ENCODE results near the gene RSPH9.
"Not testable (repeated sequence)": the region's sequence is repeated elsewhere in the genome, so short reads cannot be mapped to it uniquely, and the experiment has no call there.

RSPH9 gene

GRCh38 chr6:43687079-43687436 is 42.2 kb downstream of the RSPH9 start:
- DNase-seq (ENCODE audit: low read depth) = no peak

- DNase-seq (ENCODE audit: low read depth) = peak; percentile 78
Observed at GRCh38 chr6:43687437-43688347, 42.9 kb downstream of the RSPH9 start, which contains the start of gene MRPS18A. TSS of gene MRPS18A (minus strand) at chr6:43687791. CDS start at chr6:43687779, 12 bp downstream.

GRCh38 chr6:43689421-43689820 is 44.6 kb downstream of the RSPH9 start:
- DNase-seq (ENCODE audit: low read depth) = no peak

GRCh38 chr6:43695215-43695966 is 50.6 kb downstream of the RSPH9 start:
- no peak for DNase-seq (ENCODE audit: low read depth)

GRCh38 chr6:43695967-43696291 is 51.1 kb downstream of the RSPH9 start:
- no peak for DNase-seq (ENCODE audit: low read depth)

- DNase-seq (ENCODE audit: low read depth) = no peak
Observed at GRCh38 chr6:43697421-43697820, 52.6 kb downstream of the RSPH9 start.

- DNase-seq (ENCODE audit: low read depth) = no peak
Observed at GRCh38 chr6:43698584-43699349, 53.9 kb downstream of the RSPH9 start.

- no peak for DNase-seq (ENCODE audit: low read depth)
Observed at GRCh38 chr6:43699564-43700186, 54.8 kb downstream of the RSPH9 start.

- not testable (repeated sequence) for DNase-seq (ENCODE audit: low read depth)
Observed at GRCh38 chr6:43700939-43701560, 56.2 kb downstream of the RSPH9 start.

GRCh38 chr6:43702171-43702533 is 57.3 kb downstream of the RSPH9 start:
- DNase-seq (ENCODE audit: low read depth) = no peak

GRCh38 chr6:43702534-43703440 is 58.0 kb downstream of the RSPH9 start:
- DNase-seq (ENCODE audit: low read depth) = no peak

GRCh38 chr6:43703512-43704429 is 58.9 kb downstream of the RSPH9 start:
- no peak for DNase-seq (ENCODE audit: low read depth)

GRCh38 chr6:43705996-43706395 is 61.2 kb downstream of the RSPH9 start:
- DNase-seq (ENCODE audit: low read depth) = no peak

GRCh38 chr6:43706788-43707187 is 62.0 kb downstream of the RSPH9 start:
- DNase-seq (ENCODE audit: low read depth) = no peak

GRCh38 chr6:43707269-43707668 is 62.4 kb downstream of the RSPH9 start:
- DNase-seq (ENCODE audit: low read depth) = no peak

- no peak for DNase-seq (ENCODE audit: low read depth)
Observed at GRCh38 chr6:43707767-43708166, 62.9 kb downstream of the RSPH9 start.

GRCh38 chr6:43708860-43709653 is 64.2 kb downstream of the RSPH9 start:
- DNase-seq (ENCODE audit: low read depth) = no peak

GRCh38 chr6:43709654-43710303 is 64.9 kb downstream of the RSPH9 start:
- no peak for DNase-seq (ENCODE audit: low read depth)

All from activated T-cell treated with anti-CD3 and anti-CD28 coated beads for 48 hours (primary cell).